Measurements from ENCODE around the gene IL25. TPM values are rescaled to one million over a fixed set of nuclear protein-coding genes. Genes with fewer than 3 reads are reported as not detected.

The IL25 gene
- total and polyA plus RNA-seq, 2 of the 13 experiments (the other 11 are each of a cell fraction or from before 2014, with no cell fraction given), result not detected

GRCh38 chr14:23361763-23362162 lies 10.8 kb upstream of the IL25 start:
- H3K4me2 ChIP-seq (ENCODE audit: low read depth, low read length), result no peak overlapping the region

More at GRCh38 chr14:23361763-23362162, 10.8 kb upstream of the IL25 start:
- Histone ChIP-seq H3K9me3 (ENCODE audit: low read length) (no peaks in the 10 kb centered on the region), H3K4me3 (replicated peaks in 1 of 3; ENCODE audit: insufficient read depth in 1 of 3, low read depth in 2 of 3, low read length in 3 of 3) (no peak overlapping the region), H3K9ac (ENCODE audit: insufficient read depth, low read depth, low read length) (no peak overlapping the region), H3K36me3 (replicated peaks in 1 of 2; ENCODE audit: control insufficient read depth in 1 of 2, insufficient read depth in 2 of 2, low read length in 2 of 2) (no peaks in the 10 kb centered on the region), H2AFZ (ENCODE audit: low read length) (no peak overlapping the region), H3K27ac (ENCODE audit: extremely low read length, insufficient read depth, low read length) (no peak overlapping the region), H3K27me3 (ENCODE audit: control insufficient read depth in 1 of 2, insufficient read depth in 2 of 2, low read length in 2 of 2) (peaks cover 53 to 91% of the 10 kb centered on the region in 2 experiments), H4K20me1 (ENCODE audit: insufficient read depth, low read length) (no peaks in the 10 kb centered on the region), H3K4me1 (ENCODE audit: insufficient read depth, low read length) (peaks cover 30% of the 10 kb centered on the region), H3K79me2 (ENCODE audit: insufficient read depth, low read length) (no peaks in the 10 kb centered on the region)
- TF ChIP-seq NONO (IDR thresholded peaks at IDR 0.05), result no peak
- TF ChIP-seq NONO (CRISPR knock-in tag; conservative IDR thresholded peaks at IDR 0.05), result no peak
- no peak for TF ChIP-seq ZNF720 (CRISPR knock-in tag; IDR thresholded peaks at IDR 0.05)
- TF ChIP-seq FOSL1 (CRISPR knock-in tag; IDR thresholded peaks at IDR 0.05; ENCODE audit: borderline replicate concordance), result no peak
- no peak for TF ChIP-seq GTF2F1 (IDR thresholded peaks at IDR 0.05; ENCODE audit: low read length)
- no peak for TF ChIP-seq ZUFSP (CRISPR knock-in tag; IDR thresholded peaks at IDR 0.05; ENCODE audit: borderline replicate concordance)
- no peak for TF ChIP-seq ZNF546 (CRISPR knock-in tag; conservative IDR thresholded peaks at IDR 0.05)
- no peak for TF ChIP-seq SRSF9 (IDR thresholded peaks at IDR 0.05; ENCODE audit: borderline replicate concordance, insufficient read depth, low read depth, low read length, poor library complexity, severe bottlenecking)
- no peak for TF ChIP-seq MAX (IDR thresholded peaks at IDR 0.05)
- no peak for TF ChIP-seq ZNF10 (CRISPR knock-in tag; IDR thresholded peaks at IDR 0.05; ENCODE audit: borderline replicate concordance, low read depth)
- no peak for TF ChIP-seq NFIC (IDR thresholded peaks at IDR 0.05; ENCODE audit: low read length)
- TF ChIP-seq SP1 (IDR thresholded peaks at IDR 0.05), result no peak
- TF ChIP-seq SP1 (CRISPR knock-in tag; IDR thresholded peaks at IDR 0.05), result no peak
- TF ChIP-seq ZBTB4 (CRISPR knock-in tag; IDR thresholded peaks at IDR 0.05; ENCODE audit: borderline replicate concordance), result no peak
- TF ChIP-seq ZNF143 (CRISPR knock-in tag; IDR thresholded peaks at IDR 0.05), result no peak
- TF ChIP-seq ZNF468 (CRISPR knock-in tag; IDR thresholded peaks at IDR 0.05), result no peak
- no peak for TF ChIP-seq ZBTB39 (CRISPR knock-in tag; IDR thresholded peaks at IDR 0.05)
- no peak for TF ChIP-seq HHEX (CRISPR knock-in tag; IDR thresholded peaks at IDR 0.05)
- ATAC-seq (no peak), FAIRE-seq (no peak), DNase-seq (ENCODE audit: low spot score) (no peak)
- in situ Hi-C loops (cut with HindIII; ENCODE audit: extremely low pct_ligation_motif_present, low pct_unique_long_range_greater_than_20kb) (no loop called here), intact Hi-C loops (cut with micrococcal nuclease; ENCODE audit: unreplicated experiment) (loop anchor here (2.0 kb wide), 1 partner anchor 33 kb away; no protein-coding TSS in a partner anchor)
- no TSS peak for BruUV-seq (replicated peaks)
- ChIA-PET POLR2A (interaction anchor here (1.1 kb wide), 1 partner anchor 55 kb away, joined by 3 read pairs; the partner anchor contains the start of gene BCL2L2), CTCF (ENCODE audit: low intra/inter-chr PET ratio, low total read pairs) (interaction anchor here (1.9 kb wide), 1 partner anchor 34 kb away, joined by 8 read pairs; no protein-coding TSS in a partner anchor)
- WGBS (ENCODE audit: low lambda C conversion rate), result 50% methylated on average over 6 of the region's 6 CpGs

Measured in HepG2 (cell line).